Activated CD4-positive, CD25-positive, alpha-beta regulatory T cell treated with anti-CD3 and anti-CD28 coated beads, Interleukin-2, amount 50 U/mL, for 16 hours (primary cell): ENCODE data around the gene CDC42BPG.
"Not testable (repeated sequence)": the region's sequence is repeated elsewhere in the genome, so short reads cannot be mapped to it uniquely, and the experiment has no call there.

Experiments
- DNase-seq: peaks from one replicate; pipeline ENCODE4 v3.0.0-alpha.2; 2020; ENCODE audit warnings: low read depth, low spot score

CDC42BPG gene

GRCh38 chr11:64834723-64835615 lies 9.5 kb downstream of the CDC42BPG start:
- DNase-seq = no peak

GRCh38 chr11:64834031-64834722 lies 10.3 kb downstream of the CDC42BPG start:
- DNase-seq = no peak

GRCh38 chr11:64833509-64833908 lies 10.9 kb downstream of the CDC42BPG start:
- no peak for DNase-seq

GRCh38 chr11:64833198-64833502 lies 11.3 kb downstream of the CDC42BPG start:
- DNase-seq = no peak

GRCh38 chr11:64832467-64833197 lies 11.8 kb downstream of the CDC42BPG start:
- no peak for DNase-seq

GRCh38 chr11:64831411-64831891 lies 13.0 kb downstream of the CDC42BPG start:
- DNase-seq = no peak

- DNase-seq = no peak
Observed at GRCh38 chr11:64829536-64830251, 14.8 kb downstream of the CDC42BPG start.

- DNase-seq = no peak
Observed at GRCh38 chr11:64827451-64827839, 17.0 kb downstream of the CDC42BPG start.

- no peak for DNase-seq
Observed at GRCh38 chr11:64826578-64827450, 17.6 kb downstream of the CDC42BPG start.

GRCh38 chr11:64826062-64826461 lies 18.4 kb downstream of the CDC42BPG start:
- DNase-seq = no peak

- no peak for DNase-seq
Observed at GRCh38 chr11:64823568-64824119, 20.8 kb downstream of the CDC42BPG start.

- DNase-seq = no peak
Observed at GRCh38 chr11:64817476-64817875, 27.0 kb downstream of the CDC42BPG start.

- not testable (repeated sequence) for DNase-seq
Observed at GRCh38 chr11:64815433-64815832, 29.0 kb downstream of the CDC42BPG start.

- no peak for DNase-seq
Observed at GRCh38 chr11:64814712-64815187, 29.7 kb downstream of the CDC42BPG start.

GRCh38 chr11:64813826-64814225 lies 30.6 kb downstream of the CDC42BPG start:
- no peak for DNase-seq

GRCh38 chr11:64810891-64811272 lies 33.6 kb downstream of the CDC42BPG start:
- no peak for DNase-seq

GRCh38 chr11:64810271-64810890 lies 34.1 kb downstream of the CDC42BPG start, which contains the start of gene MEN1:
TSS of gene MEN1 (minus strand) at chr11:64810551. CDS start at chr11:64810109, 442 bp downstream.
- peak; percentile 57 for DNase-seq

GRCh38 chr11:64809781-64810241 lies 34.6 kb downstream of the CDC42BPG start:
- no peak for DNase-seq

GRCh38 chr11:64805481-64805880 lies 39.0 kb downstream of the CDC42BPG start:
- DNase-seq = no peak
